Measurements from ENCODE around the gene FAAH.

The FAAH gene

DNA sequence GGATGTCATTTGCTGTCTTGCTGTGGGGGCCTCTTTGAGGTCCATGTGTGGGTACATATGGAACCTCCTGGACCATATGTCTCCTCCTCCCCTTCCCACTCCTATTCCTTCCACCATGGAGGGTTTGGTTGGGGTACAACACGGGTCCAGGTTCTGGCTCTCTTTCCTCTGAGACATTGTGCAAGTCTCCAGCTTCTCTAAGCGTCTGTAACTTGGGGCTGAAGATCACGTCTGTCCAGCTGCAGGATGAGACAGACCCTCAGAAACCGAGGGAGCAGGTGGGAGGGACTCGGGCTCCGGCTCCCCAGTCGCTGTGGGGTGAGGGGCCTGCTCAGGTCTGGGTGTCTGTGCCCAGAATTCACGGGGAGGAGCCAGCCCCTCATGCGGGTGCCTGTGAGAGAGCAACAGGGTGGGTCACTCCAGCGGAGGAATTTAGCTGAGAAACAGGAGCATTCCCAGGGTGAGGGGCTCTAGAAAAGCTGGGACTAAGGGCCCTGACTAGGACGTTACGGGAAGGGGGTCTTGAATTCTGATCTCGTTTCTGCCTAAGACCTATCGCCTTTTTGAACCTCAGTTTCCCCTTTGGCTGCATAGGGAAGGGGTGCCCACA lies 53.5 kb downstream of the FAAH start:
- POLR2A ChIA-PET = no interaction called here
- TF ChIP-seq NFRKB (IDR thresholded peaks at IDR 0.05) = no peak
- no peak for TF ChIP-seq ARNT (IDR thresholded peaks at IDR 0.05)
- no peak for TF ChIP-seq ZNF384 (IDR thresholded peaks at IDR 0.05)
- no peak for TF ChIP-seq TARDBP (IDR thresholded peaks at IDR 0.05)
- TF ChIP-seq ELF4 (IDR thresholded peaks at IDR 0.05) = no peak
- CTCF ChIA-PET = interaction anchor here (0.5 to 4.9 kb wide), 22 partner anchors 11 to 113 kb away, joined by 3 to 82 read pairs (median 5); a partner anchor contains a TSS
- no peak for DNase-seq (ENCODE audit: extremely low spot score)

DNA sequence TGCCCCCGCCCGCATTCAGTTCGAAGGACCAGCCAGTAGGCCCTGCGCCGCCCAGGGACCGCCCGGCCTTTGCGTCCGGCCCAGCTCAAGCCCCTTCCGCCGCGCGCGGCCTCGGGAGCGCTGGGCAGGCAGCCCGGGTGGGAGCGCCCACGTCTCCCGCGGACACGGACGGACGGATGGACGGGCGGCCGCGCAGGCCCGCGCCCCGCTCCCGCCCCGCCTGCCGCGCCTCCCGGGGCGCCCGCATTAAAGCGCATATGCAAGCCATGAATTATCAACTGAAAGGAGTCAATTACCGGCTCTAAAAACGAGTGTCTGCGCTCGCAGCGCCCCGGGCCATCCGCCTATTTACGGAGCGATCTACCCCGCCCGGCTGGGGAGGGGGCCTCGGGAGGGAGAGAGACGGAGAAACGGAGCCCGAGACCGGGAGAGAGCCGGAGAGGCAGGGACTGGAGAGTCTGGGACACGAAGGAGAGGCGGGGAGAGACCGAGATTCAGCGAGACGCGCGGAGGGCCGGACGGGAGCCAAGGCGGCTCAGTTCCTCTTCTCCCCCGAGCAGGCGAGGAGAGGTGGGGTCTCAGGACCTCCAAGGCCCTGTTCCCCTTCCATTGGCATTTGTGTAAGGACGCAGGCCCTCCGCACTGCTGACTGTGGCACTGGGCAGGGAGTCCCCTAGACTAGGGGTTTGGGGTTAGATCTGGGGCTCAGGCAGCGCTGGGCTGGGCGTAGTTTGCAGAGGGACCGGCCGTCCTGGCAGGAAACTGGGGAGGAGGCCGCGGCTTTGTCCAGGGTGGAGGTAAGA lies 54.2 kb downstream of the FAAH start:
- ChIA-PET POLR2A (no interaction called here), CTCF (interaction anchor here (1.7 to 4.9 kb wide), 2 partner anchors 20 to 79 kb away, joined by 4 to 82 read pairs; no protein-coding TSS in a partner anchor)
- DNase-seq (ENCODE audit: extremely low spot score) = no peak
- no peak for TF ChIP-seq FOXK2 (IDR thresholded peaks at IDR 0.05)
- TF ChIP-seq FOXM1 (IDR thresholded peaks at IDR 0.05; ENCODE audit: borderline replicate concordance) = no peak
- no peak for TF ChIP-seq FOXA1 (IDR thresholded peaks at IDR 0.05)
- no peak for TF ChIP-seq ELF4 (IDR thresholded peaks at IDR 0.05)
- no peak for TF ChIP-seq L3MBTL2 (conservative IDR thresholded peaks at IDR 0.05)
- TF ChIP-seq, protein P1, sequence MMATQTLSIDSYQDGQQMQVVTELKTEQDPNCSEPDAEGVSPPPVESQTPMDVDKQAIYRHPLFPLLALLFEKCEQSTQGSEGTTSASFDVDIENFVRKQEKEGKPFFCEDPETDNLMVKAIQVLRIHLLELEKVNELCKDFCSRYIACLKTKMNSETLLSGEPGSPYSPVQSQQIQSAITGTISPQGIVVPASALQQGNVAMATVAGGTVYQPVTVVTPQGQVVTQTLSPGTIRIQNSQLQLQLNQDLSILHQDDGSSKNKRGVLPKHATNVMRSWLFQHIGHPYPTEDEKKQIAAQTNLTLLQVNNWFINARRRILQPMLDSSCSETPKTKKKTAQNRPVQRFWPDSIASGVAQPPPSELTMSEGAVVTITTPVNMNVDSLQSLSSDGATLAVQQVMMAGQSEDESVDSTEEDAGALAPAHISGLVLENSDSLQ (IDR thresholded peaks at IDR 0.05) = no peak
- TF ChIP-seq LEF1 (IDR thresholded peaks at IDR 0.05; ENCODE audit: borderline replicate concordance) = no peak

DNA sequence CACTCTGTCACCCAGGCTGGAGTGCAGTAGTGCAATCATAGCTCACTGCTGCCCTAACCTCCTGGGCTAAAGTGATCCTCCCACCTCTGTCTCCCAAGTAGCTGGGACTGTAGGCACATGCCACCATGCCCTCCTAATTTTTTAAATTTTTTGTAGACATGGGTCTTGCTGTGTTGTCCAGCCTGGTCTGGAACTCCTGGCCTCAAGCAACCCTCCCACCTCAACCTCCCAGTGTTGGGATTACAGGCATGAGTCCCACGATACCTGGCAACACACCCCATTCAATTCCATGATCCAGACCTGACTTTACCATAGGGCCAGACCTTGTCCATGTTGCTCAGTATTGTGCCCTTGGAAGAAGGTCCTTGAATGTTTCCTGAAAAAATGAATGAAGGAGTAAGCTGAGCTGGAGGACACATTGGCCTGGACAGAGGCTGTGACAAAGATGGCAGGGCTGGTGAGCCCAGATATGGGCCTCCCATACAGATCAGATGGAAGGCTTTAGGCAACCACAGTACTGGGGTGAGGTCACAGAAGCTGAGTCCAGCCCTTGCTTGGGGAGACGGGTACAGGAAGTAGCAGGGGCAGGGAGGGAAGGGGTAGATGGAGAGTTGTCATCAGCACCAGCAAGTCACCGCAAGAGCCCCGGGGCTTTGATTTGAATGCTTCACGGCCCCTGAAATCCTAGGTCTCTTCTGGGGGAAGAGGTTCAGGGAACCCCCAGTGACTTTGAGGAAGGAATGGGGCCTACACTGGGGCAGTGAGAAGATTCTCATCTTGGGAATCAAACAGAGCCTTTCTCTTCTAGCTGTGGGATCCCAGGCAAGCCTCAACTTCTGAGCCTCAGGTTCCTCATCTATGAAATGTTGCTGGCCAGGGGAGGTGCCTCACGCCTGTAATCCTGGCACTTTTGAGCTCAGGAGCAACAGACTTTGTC lies 55.4 kb downstream of the FAAH start:
- POLR2A ChIA-PET = no interaction called here
- CTCF ChIA-PET = interaction anchor here (0.6 to 1.6 kb wide), 4 partner anchors 24 to 83 kb away, joined by 3 to 5 read pairs (median 3); no protein-coding TSS in a partner anchor
- DNase-seq (ENCODE audit: extremely low spot score) = no peak
- TF ChIP-seq FOXK2 (IDR thresholded peaks at IDR 0.05) (no peak), TARDBP (IDR thresholded peaks at IDR 0.05) (no peak), ELF4 (IDR thresholded peaks at IDR 0.05) (no peak), SP1 (IDR thresholded peaks at IDR 0.05) (no peak), LEF1 (IDR thresholded peaks at IDR 0.05; ENCODE audit: borderline replicate concordance) (no peak), CTBP1 (IDR thresholded peaks at IDR 0.05; ENCODE audit: borderline replicate concordance) (no peak), BHLHE40 (IDR thresholded peaks at IDR 0.05; ENCODE audit: borderline replicate concordance) (no peak), SUZ12 (IDR thresholded peaks at IDR 0.05) (no peak), ZNF384 (IDR thresholded peaks at IDR 0.05) (no peak), FOXA1 (IDR thresholded peaks at IDR 0.05) (no peak)
- TF ChIP-seq, protein P1 (IDR thresholded peaks at IDR 0.05) = no peak

DNA sequence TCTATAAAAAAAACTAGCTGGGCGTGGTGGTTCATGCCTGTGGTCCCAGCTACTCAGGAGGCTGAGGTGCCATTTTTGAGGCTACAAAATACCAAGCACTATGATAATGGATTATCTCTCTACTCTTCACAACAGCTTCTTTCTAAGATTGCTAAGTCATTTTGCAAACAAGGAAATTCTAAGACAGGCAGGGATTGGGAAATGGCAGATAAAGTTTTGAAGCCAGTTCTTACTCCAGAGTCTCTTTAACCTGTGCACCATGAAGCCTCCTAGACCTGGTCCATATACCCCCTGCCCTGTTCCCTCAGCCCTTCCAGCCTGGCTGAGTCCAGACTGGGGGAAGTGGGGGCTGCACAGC lies 56.0 kb downstream of the FAAH start:
- TF ChIP-seq NFRKB (IDR thresholded peaks at IDR 0.05) (no peak), ELF4 (IDR thresholded peaks at IDR 0.05) (no peak), FOXA1 (IDR thresholded peaks at IDR 0.05) (no peak), FOXM1 (IDR thresholded peaks at IDR 0.05; ENCODE audit: borderline replicate concordance) (no peak), FOXK2 (IDR thresholded peaks at IDR 0.05) (no peak), LEF1 (IDR thresholded peaks at IDR 0.05; ENCODE audit: borderline replicate concordance) (no peak)
- TF ChIP-seq, protein P1 (IDR thresholded peaks at IDR 0.05) = no peak
- no peak for DNase-seq (ENCODE audit: extremely low spot score)
- ChIA-PET CTCF (interaction anchor here (0.6 to 1.6 kb wide), 3 partner anchors 41 to 83 kb away, joined by 3 to 5 read pairs (median 3); no protein-coding TSS in a partner anchor), POLR2A (interaction anchor here (0.8 kb wide), 1 partner anchor 8 kb away, joined by 4 read pairs; no protein-coding TSS in a partner anchor)

DNA sequence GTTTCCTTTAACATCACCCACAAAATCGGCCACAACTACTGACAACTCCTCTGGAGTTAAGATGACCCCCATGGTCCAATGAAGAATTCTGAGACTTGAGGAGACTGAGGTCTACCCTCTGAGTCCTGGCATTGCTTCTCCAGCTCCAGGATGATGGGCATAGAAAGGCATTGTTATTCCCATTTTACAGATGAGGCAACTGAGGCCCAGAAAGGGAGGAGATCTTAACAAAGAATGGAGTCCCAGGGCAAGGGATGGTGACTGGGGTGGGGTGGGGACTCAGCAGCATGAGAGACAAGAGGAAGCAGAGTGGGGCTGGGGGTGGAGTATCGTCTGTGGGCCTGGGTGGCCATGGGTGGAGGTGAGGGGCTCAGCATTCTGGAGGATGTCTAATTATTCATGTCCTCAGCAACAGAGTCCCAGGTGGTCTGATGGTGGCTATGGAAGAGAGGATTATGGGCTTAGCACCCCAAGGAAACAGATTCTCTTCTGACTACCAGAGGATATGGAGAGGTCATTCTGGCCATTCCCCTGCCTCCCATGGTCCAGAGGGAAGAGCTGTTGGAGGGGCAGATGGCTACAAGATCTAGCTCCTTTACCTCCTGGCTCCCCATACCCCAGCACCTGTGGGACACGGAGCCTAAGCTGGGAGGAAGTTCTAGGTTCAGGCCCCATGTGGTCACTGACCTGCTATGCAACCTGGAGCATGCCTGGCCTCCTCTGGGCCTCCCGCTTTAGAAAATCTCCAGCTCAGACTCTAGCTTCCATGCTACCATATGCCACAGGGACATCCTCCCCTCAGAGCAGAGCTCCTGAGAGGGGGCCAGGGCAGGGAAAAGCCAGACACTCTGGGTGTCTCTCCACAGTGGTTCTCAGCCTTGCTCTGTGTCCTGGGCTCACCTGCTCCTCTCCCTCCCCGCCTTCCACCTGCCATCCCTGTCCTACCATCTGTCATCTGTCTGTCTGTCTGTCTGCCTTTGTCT lies 58.1 kb downstream of the FAAH start:
- POLR2A ChIA-PET = no interaction called here
- TF ChIP-seq ARNT (IDR thresholded peaks at IDR 0.05) = no peak
- TF ChIP-seq BHLHE40 (IDR thresholded peaks at IDR 0.05; ENCODE audit: borderline replicate concordance) = no peak
- no peak for TF ChIP-seq FOXK2 (IDR thresholded peaks at IDR 0.05)
- no peak for TF ChIP-seq FOXM1 (IDR thresholded peaks at IDR 0.05; ENCODE audit: borderline replicate concordance)
- TF ChIP-seq CTBP1 (IDR thresholded peaks at IDR 0.05; ENCODE audit: borderline replicate concordance) = no peak
- TF ChIP-seq L3MBTL2 (conservative IDR thresholded peaks at IDR 0.05) = no peak
- CTCF ChIA-PET = no interaction called here
- no peak for DNase-seq (ENCODE audit: extremely low spot score)
